HepG2 (cell line): ENCODE data around the gene PITX3. TPM values are rescaled to one million over a fixed set of nuclear protein-coding genes. Genes with fewer than 3 reads are reported as not detected.
"Not testable (repeated sequence)": the region's sequence is repeated elsewhere in the genome, so short reads cannot be mapped to it uniquely, and the experiment has no call there.

Experiments used
- ATAC-seq: fragments of 200-7000 bp; cut with Tn5 transposase; 3 replicates; pipeline ENCODE4 v1.9.1; 2020; ENCODE audit warnings: mild to moderate bottlenecking, moderate library complexity
- BruUV-seq: library from RNA; stranded (reverse); fragments of 400-500 nt; replicated peaks from 2 replicates; lab custom pipeline; 2021; lab: Mats Ljungman, UMichigan
- CTCF ChIA-PET: fragments of 300-600 bp; formaldehyde crosslinking; extraction: SDS; loops from one replicate; lab custom pipeline; 2021; ENCODE audit warnings: low total read pairs, inconsistent platforms, low intra/inter-chr PET ratio; lab: Yijun Ruan, JAX
- POLR2A ChIA-PET: fragments of 350-600 bp; sonication (Branson Sonifier 250); formaldehyde crosslinking; loops from one replicate; lab custom pipeline; 2020; ENCODE audit warnings: antibody characterized with exemption, inconsistent platforms; lab: Yijun Ruan, JAX
- DNase-seq: peaks from one replicate; pipeline ENCODE4 v3.0.0-alpha.2; 2015; ENCODE audit warnings: low spot score
- FAIRE-seq: peaks from 3 replicates; lab custom pipeline; 2011; peaks lifted over from hg19 to GRCh38; lab: Jason Lieb, UNC
- H2AFZ ChIP-seq: one replicate; pipeline ENCODE4 v1.6.1; 2011; ENCODE audit warnings: low read length, inconsistent platforms
- H3K27ac ChIP-seq: fragments of 300-600 bp; 3 replicates; pipeline ENCODE4 v1.8.0; 2011; ENCODE audit warnings: mixed run types, mild to moderate bottlenecking, mixed read lengths, low read length, inconsistent platforms; ENCODE audit not compliant: insufficient read depth; ENCODE audit errors: extremely low read length
- H3K27me3 ChIP-seq, 2 experiments: fragments of 200-600 bp in 1 of 2; 2 replicates in 1 of 2; 3 replicates in 1 of 2; pipeline versions ENCODE4 v1.6.0 to v1.8.0; 2011; ENCODE audit warnings: low read length in 2 of 2, mild to moderate bottlenecking in 2 of 2, moderate library complexity in 2 of 2, inconsistent platforms in 1 of 2; ENCODE audit not compliant: insufficient read depth in 2 of 2, control insufficient read depth in 1 of 2
- H3K36me3 ChIP-seq, 2 experiments: fragments of 200-600 bp in 1 of 2; replicated peaks in 1 of 2; 2 replicates in 1 of 2; 3 replicates in 1 of 2; pipeline versions ENCODE4 v1.5.1 to v1.8.0; 2011; ENCODE audit warnings: low read length in 2 of 2, inconsistent platforms in 1 of 2; ENCODE audit not compliant: insufficient read depth in 2 of 2, control insufficient read depth in 1 of 2
- H3K4me1 ChIP-seq: 2 replicates; pipeline ENCODE4 v1.5.1; 2012; ENCODE audit warnings: low read length, inconsistent platforms; ENCODE audit not compliant: insufficient read depth
- H3K4me2 ChIP-seq: 2 replicates; pipeline ENCODE4 v1.6.0; 2011; ENCODE audit warnings: low read depth, low read length, inconsistent platforms
- H3K4me3 ChIP-seq, 3 experiments: fragments of 200-600 bp in 1 of 3; sonication (generic), shearing (Covaris generic) in 1 of 3; replicated peaks in 1 of 3; 2 replicates each; pipeline ENCODE4 v1.5.1; 2011 to 2016; ENCODE audit warnings: low read length in 3 of 3, inconsistent platforms in 2 of 3, low read depth in 2 of 3, mild to moderate bottlenecking in 2 of 3, control low read depth in 1 of 3, mixed read lengths in 1 of 3; ENCODE audit not compliant: insufficient read depth in 1 of 3
- H3K79me2 ChIP-seq: one replicate; pipeline ENCODE4 v1.6.1; 2011; ENCODE audit warnings: low read length, inconsistent platforms; ENCODE audit not compliant: insufficient read depth
- H3K9ac ChIP-seq: 2 replicates; pipeline ENCODE4 v1.6.0; 2011; ENCODE audit warnings: mild to moderate bottlenecking, low read depth, low read length, inconsistent platforms; ENCODE audit not compliant: insufficient read depth
- H3K9me3 ChIP-seq: 2 replicates; pipeline ENCODE4 v1.5.1; 2012; ENCODE audit warnings: mild to moderate bottlenecking, low read length
- H4K20me1 ChIP-seq: 2 replicates; pipeline ENCODE4 v1.6.0; 2011; ENCODE audit warnings: inconsistent platforms, mild to moderate bottlenecking, low read length, moderate library complexity; ENCODE audit not compliant: insufficient read depth
- ELF1 ChIP-seq: sonication (generic); formaldehyde crosslinking; IDR thresholded peaks from 2 replicates; pipeline ENCODE4 v1.4.0; 2020; ENCODE audit warnings: missing genetic modification reagents
- ZNF124 ChIP-seq: sonication (generic); formaldehyde crosslinking; IDR thresholded peaks from 2 replicates; pipeline ENCODE4 v1.4.0; 2020; ENCODE audit warnings: missing genetic modification reagents
- WGBS: methylation state at CpG from one replicate; pipeline ENCODE4 v1.1.6; 2017; ENCODE audit warnings: low lambda C conversion rate; 5-methylcytosine and 5-hydroxymethylcytosine counted together
- in situ Hi-C: cut with HindIII; loops from 2 replicates; pipeline ENCODE4 v1.10.0; 2017; ENCODE audit warnings: low pct_unique_long_range_greater_than_20kb; ENCODE audit not compliant: extremely low pct_ligation_motif_present
- intact Hi-C: fragments of 100-400 bp; cut with micrococcal nuclease; formaldehyde crosslinking; loops from one replicate; pipeline ENCODE4 v1.10.0; 2022; ENCODE audit not compliant: unreplicated experiment
- polyA plus RNA-seq, 8 experiments: library from polyadenylated mRNA; depleted of rRNA in 3 of 8; stranded (reverse) in 7 of 8; unstranded in 1 of 8; fragments of >200 nt; fragmentation: Illumina TruSeq in 4 of 8; extraction: Trizol in 4 of 8; gene quantifications; 2 replicates each; pipeline versions ENCODE4 v1.2.1 to v1.2.3, GENCODE V29; 2011 to 2016; ENCODE audit warnings: low read depth in 4 of 8, missing spikeins in 1 of 8, mixed read lengths in 1 of 8; ENCODE audit not compliant: insufficient read depth in 1 of 8
- total RNA-seq, 5 experiments: library from RNA; depleted of rRNA; stranded (reverse); fragments of >200 nt; fragmentation: Illumina TruSeq; extraction: Trizol; gene quantifications; 2 replicates each; pipeline ENCODE4 v1.2.3, GENCODE V29; 2016; ENCODE audit warnings: low read depth in 1 of 5

Gene PITX3
- total and polyA plus RNA-seq, 2 of the 13 experiments (the other 11 are each of a cell fraction or from before 2014, with no cell fraction given): not detected

- ChIA-PET CTCF (no interaction called here), POLR2A (no interaction called here)
- H3K4me2 ChIP-seq: no peak overlapping the region
- DNase-seq (no peak), FAIRE-seq (no peak), ATAC-seq (no peak)
- no peak overlapping the region for H3K4me3 ChIP-seq
- no peak overlapping the region for H2AFZ ChIP-seq
- BruUV-seq: no TSS peak
- H3K4me1 ChIP-seq: peaks cover 11% of the 10 kb centered on the region
- 8% methylated on average over 7 of the region's 7 CpGs for WGBS
- intact Hi-C loops: no loop called here
- peaks cover 0 to 5% of the 10 kb centered on the region in 2 experiments; a peak in 1 of 5 replicates for H3K27me3 ChIP-seq
- no peaks in the 10 kb centered on the region for H4K20me1 ChIP-seq
- TF ChIP-seq ELF1 (CRISPR knock-in tag) (no peak), ZNF124 (CRISPR knock-in tag) (peak; percentile 100)
- in situ Hi-C loops: no loop called here
- H3K27ac ChIP-seq: no peak overlapping the region
- no peaks in the 10 kb centered on the region for H3K79me2 ChIP-seq
- peaks cover 17% of the 10 kb centered on the region for H3K9me3 ChIP-seq
- no peaks in the 10 kb centered on the region for H3K36me3 ChIP-seq
- H3K9ac ChIP-seq: no peak overlapping the region
Measured at GRCh38 chr10:102191956-102192355, 49.4 kb downstream of the PITX3 start.

- H3K4me2 ChIP-seq: peak overlapping the region; percentile 9
- POLR2A ChIA-PET: interaction anchor here (1.1 to 1.4 kb wide), 2 partner anchors 11 to 56 kb away, joined by 3 read pairs; partner anchors contain the start of gene GBF1
- H3K9me3 ChIP-seq: peaks cover 34% of the 10 kb centered on the region
- BruUV-seq, FAIRE-seq, H2AFZ ChIP-seq, H3K79me2 ChIP-seq, H4K20me1 ChIP-seq, H3K27ac ChIP-seq, H3K27me3 ChIP-seq, DNase-seq, in situ Hi-C loops, H3K36me3 ChIP-seq, H3K9ac ChIP-seq, intact Hi-C loops, CTCF ChIA-PET: not testable (repeated sequence)
- H3K4me3 ChIP-seq: peak overlapping the region in 1 of 3 experiments; percentile 23; a peak in 1 of 6 replicates
- peaks cover 11% of the 10 kb centered on the region for H3K4me1 ChIP-seq
- ATAC-seq: peak; percentile 58
- 24% methylated on average over 5 of the region's 7 CpGs for WGBS
Measured at GRCh38 chr10:102188941-102189898, 52.1 kb downstream of the PITX3 start.
